Neural progenitor cell (in vitro differentiated cells): ENCODE measurements around the gene SLC48A1.

Source experiments
- CTCF ChIP-seq: fragments of 200-600 bp; sonication (generic); IDR thresholded peaks from 2 replicates; pipeline ENCODE4 v1.5.1; 2017; ENCODE audit warnings: antibody characterized with exemption, mild to moderate bottlenecking
- EZH2phosphoT487 ChIP-seq: fragments of 200-600 bp; sonication (generic); IDR thresholded peaks from 2 replicates; pipeline ENCODE4 v1.6.1; 2017; ENCODE audit warnings: antibody characterized with exemption

GRCh38 chr12:47789712-47790489 lies 16.9 kb downstream of the SLC48A1 start:
- TF ChIP-seq CTCF (no peak), EZH2phosphoT487 (no peak)
